NCI-H128 (cell line): ENCODE measurements around the gene CRADD.

ENCODE experiments used
- DNase-seq: peaks from one replicate; lab custom pipeline; 2025; ENCODE audit not compliant: unreplicated experiment; lab: John Stamatoyannopoulos, UW

CRADD gene

DNA sequence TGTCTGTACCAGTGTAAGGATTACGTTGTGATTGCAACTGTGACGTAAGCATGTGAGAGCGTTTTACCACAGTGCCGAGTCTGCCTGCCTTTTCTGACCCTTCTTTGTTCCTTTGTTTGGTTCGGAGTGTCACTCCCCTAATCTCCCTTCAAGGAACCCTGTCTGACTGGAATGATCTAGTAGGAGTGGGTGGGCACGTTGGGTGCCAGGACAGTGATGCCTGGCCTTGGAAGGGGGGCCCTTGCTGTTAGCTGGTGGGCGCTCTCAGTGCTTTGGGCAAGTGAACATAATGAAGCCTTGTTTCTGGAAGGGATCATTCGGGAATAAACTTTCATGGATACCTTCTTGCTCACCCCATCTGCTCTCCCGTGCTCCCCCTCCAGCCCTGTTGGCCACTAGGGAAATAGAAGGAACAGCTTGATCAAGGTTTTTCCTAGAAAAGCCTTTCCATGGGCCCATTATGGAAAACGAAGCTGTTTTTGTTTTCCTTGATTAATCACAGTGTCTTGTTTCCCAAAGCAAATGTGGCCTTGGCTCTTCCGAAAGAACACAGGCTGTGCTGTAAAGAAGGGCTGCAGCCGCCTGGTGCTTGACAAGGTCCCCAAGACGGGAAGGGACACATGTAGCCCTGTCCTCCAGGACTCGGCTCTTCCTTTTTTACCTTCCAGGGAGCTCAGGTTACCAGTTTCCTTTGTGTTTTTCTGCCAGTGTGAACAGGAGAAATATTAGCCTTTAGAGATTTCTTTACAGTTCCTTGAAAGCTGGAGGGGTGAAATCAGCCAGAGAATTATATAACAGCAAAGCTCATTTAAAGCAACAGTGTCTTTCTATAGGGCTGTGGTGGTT, 215.5 kb downstream of the CRADD start:
- no peak for DNase-seq

DNA sequence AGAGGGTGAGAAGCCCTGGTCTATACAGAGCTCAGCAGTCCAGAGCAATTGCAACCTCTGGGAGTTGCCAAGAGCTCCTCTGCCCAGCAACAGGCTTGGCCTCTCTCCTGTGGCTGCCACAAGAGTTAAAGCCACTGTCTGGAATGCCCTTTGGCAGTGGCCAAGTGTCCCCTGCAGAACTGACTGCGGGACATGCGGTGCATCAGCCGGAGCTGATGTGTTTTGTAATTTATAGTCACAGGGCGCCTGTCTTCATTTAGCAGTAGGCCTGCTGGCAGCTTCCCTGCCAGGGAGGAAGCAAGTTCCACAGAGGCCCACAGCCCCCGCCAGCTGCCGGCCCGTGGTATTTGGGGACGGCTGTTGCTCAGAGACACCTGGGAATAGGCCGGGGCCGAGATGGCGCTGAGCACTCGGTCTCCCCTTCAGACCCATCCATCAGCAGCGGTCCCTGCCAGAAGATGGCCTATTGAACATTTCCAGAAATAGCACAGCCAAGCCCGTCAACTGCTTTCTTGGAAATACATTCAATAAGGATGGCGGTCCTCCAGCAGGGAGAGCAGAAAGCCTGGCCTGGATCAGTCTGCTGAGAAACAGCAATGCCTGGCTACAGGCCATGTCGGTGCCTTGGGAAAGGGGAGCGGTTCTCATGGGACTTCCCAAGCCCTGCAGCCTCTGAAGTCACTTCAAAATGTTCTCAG, 217.4 kb downstream of the CRADD start:
- no peak for DNase-seq

DNA sequence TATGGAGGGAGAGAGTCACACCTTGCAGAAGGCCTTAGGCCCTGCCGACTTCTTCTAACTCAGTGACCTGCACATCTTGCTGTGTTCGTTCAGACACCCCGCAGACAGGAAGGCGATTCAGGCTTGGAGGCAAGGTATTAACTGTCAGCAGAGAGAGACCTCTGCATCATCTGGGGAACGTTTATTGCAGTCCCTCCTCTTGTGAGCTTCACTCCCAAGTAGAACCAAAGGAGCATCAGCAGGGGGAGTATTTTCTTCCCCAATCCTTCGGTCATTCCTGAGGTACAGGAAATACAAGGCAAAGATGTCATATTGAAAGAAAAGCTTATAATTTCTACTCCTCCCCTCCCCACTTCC, 217.9 kb downstream of the CRADD start:
- DNase-seq: no peak

GRCh38 chr12:93896427-93896826, 219.3 kb downstream of the CRADD start:
- DNase-seq: no peak

DNA sequence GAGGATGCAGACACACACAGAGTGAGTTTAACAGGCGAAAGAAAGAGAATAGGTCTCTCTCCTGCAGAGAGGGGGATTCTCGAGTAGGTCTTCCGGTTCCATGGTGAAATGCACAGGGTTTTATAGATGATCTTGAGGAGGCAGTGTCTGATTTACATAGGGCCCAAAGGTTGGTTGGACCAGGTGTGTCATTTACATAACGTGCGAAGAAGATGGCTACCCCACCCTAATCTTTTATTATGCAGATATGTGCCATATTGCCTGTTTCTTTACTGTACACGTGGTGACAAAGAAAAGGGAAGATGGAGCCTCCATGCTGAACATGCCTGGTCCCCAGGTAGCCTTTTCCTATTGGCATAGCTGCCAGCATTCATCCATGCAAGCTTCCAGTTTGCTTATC, 219.8 kb downstream of the CRADD start:
- DNase-seq: no peak

GRCh38 chr12:93901739-93902138, 224.6 kb downstream of the CRADD start:
- no peak for DNase-seq

- no peak for DNase-seq
Observed at GRCh38 chr12:93902192-93902591, 225.0 kb downstream of the CRADD start.

GRCh38 chr12:93902736-93903562, 225.8 kb downstream of the CRADD start:
- no peak for DNase-seq

- DNase-seq: no peak
Observed at GRCh38 chr12:93904124-93904523, 226.9 kb downstream of the CRADD start.

GRCh38 chr12:93908264-93908663, 231.1 kb downstream of the CRADD start:
- DNase-seq: no peak

- DNase-seq: no peak
Observed at GRCh38 chr12:93908846-93909567, 231.8 kb downstream of the CRADD start.

GRCh38 chr12:93911396-93911795, 234.2 kb downstream of the CRADD start:
- no peak for DNase-seq

- no peak for DNase-seq
Observed at GRCh38 chr12:93912086-93912733, 235.0 kb downstream of the CRADD start.

DNA sequence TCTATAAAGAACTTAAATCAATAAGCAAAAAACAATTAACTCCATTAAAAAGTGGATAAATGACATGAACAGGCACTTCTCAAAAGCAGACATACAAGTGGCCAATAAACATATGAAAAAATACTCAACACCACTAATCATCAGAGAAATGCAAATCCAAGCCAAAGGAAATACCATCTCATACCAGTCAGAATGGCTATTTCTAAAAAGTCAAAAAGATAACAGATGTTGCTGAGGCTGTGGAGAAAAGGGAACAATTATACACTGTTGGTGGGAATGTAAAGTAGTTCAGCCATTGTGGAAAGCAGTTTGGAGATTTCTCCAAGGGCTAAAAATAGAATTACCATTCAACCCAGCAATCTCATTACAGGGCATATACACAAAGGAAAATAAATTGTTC, 236.7 kb downstream of the CRADD start:
- no peak for DNase-seq

- no peak for DNase-seq
Observed at GRCh38 chr12:93914281-93914680, 237.1 kb downstream of the CRADD start.

DNA sequence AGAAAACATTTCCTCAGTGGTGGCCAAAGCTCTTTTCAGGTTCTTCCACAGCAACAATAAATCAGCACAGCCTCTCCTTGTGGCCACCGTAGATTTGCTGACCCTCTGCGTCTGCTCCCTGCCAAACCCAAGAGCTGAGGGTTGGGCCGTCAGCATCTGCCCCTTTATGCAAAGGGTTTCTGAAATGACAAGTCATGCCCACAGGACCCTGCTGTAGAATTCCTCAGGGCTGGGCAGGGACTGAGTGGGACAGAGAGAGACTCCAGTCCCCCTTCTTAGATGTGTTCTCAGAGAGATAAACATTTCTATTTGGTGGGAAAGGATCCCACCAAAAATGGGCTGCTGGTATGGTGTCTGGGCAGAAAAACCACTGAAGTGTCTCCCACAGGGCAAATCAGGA, 238.2 kb downstream of the CRADD start:
- no peak for DNase-seq

DNA sequence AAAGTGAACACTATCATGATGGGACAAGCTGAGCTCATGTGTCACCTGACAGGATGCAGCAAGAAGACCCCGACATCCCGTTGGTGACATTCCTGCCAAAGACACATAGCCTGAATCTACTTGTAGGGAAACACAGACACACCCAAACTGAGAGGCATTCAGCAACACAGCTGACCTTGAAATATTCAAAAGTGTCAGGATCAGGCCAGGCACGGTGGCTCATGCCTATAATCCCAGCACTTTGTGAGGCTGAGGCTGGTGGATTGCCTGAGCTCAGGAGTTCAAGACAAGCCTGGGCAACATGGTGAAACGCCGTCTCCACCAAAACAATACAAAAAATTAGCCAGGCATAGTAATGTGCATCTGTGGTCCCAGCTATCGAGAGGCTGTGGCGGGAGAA, 239.2 kb downstream of the CRADD start:
- no peak for DNase-seq

GRCh38 chr12:93918262-93918661, 241.1 kb downstream of the CRADD start:
- DNase-seq: no peak

GRCh38 chr12:93918900-93919299, 241.7 kb downstream of the CRADD start:
- no peak for DNase-seq

DNA sequence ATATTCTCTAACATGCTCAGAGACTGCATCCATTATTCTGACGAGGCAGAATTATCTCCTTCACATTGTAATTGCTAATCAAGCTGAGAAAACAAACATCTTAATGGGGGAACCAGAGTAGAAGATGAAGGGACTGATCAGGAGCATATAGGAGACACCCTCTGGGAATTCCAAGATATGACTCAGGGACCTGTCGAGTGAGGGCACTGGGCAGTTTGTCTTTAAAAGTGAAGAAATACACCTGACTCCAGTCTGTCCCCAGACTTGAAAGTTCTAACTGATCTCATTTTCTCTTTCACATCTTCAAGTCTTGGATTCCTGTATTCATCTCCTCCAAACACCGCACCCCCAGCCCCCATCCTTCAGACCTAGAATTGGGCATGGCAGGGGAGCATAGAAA, 244.3 kb downstream of the CRADD start:
- no peak for DNase-seq

GRCh38 chr12:93922583-93923006, 245.4 kb downstream of the CRADD start:
- no peak for DNase-seq
